GM12891 (cell line): ENCODE measurements around the gene PRM2.

ENCODE experiments used
- DNase-seq: peaks from one replicate; pipeline ENCODE4 v3.0.0; 2011; ENCODE audit warnings: low spot score; ENCODE audit not compliant: insufficient read length
- FAIRE-seq: peaks from 2 replicates; lab custom pipeline; 2011; peaks lifted over from hg19 to GRCh38; lab: Jason Lieb, UNC
- PAX5 ChIP-seq: IDR thresholded peaks from 2 replicates; pipeline ENCODE4 v1.6.1; 2011; ENCODE audit warnings: low read length, moderate library complexity, mild to moderate bottlenecking; ENCODE audit not compliant: insufficient read depth, severe bottlenecking
- POLR2A ChIP-seq: IDR thresholded peaks from 2 replicates; pipeline ENCODE4 v1.6.1; 2011; ENCODE audit warnings: low read depth, low read length, control low read depth
- POLR2AphosphoS5 ChIP-seq: IDR thresholded peaks from 2 replicates; pipeline ENCODE4 v1.6.1; 2011; ENCODE audit warnings: low read depth, low read length, control low read depth
- POU2F2 ChIP-seq: IDR thresholded peaks from 2 replicates; pipeline ENCODE4 v1.6.1; 2011; ENCODE audit warnings: low read depth, mild to moderate bottlenecking, control low read depth, low read length, moderate library complexity
- SPI1 ChIP-seq: IDR thresholded peaks from 2 replicates; pipeline ENCODE4 v1.6.1; 2011; ENCODE audit warnings: low read depth, low read length, control low read depth
- TAF1 ChIP-seq: IDR thresholded peaks from 2 replicates; pipeline ENCODE4 v1.6.1; 2011; ENCODE audit warnings: low read depth, low read length, control low read depth

PRM2 gene

DNA sequence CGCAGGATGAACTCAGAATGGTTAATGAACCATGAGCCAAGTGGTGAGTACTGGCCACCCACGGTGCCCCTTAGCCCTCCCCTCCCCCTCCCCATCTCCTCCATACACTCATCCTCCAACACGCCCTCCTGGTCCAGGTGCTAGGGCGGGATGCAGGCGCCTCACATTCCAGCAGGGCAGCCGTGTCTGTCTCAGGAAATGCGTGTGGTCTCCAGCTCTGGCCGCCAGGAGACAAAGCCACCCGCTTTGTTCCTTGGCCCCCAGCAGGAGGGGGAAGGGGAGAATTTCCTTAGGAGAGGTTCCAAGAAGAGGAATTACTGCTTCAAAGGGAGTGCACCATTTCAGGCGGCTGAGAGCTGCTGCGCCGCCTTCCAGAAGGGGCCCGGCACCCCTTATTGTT, 39.2 kb upstream of the PRM2 start:
- DNase-seq = no peak
- no peak for FAIRE-seq
- no peak for TF ChIP-seq POLR2A
- no peak for TF ChIP-seq SPI1
- TF ChIP-seq TAF1 = no peak
- no peak for TF ChIP-seq PAX5
- no peak for TF ChIP-seq POU2F2
- no peak for TF ChIP-seq POLR2AphosphoS5

DNA sequence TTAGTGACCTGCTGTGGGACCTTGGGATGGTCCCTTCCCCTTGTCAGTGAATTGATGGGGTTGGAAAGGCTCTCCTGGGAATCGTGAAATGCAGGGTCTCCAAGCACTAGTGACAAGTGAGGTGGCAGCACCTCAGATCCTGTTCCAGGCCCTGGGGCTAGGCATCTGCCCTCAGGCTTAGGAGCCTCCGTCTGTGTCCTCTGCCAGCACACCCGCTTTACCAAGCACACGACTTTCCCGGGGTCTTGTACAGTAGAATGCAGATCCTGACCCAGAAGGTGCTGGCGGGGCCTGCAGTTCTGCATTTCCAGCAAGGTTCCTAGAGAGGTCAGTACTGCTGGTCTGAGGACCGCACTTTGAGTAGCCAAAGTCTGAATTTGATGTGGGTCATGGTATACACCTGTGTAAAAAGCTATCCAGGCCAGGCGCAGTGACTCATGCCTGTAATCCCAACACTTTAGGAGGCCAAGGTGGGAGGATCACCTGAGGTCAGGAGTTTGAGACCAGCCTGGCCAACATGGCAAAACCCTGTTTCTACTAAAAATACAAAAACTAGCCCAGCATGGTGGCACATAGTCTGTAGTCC, 38.1 kb upstream of the PRM2 start:
- no peak for FAIRE-seq
- no peak for DNase-seq
- TF ChIP-seq SPI1 = no peak
- TF ChIP-seq POU2F2 = no peak
- no peak for TF ChIP-seq POLR2AphosphoS5
- no peak for TF ChIP-seq PAX5
- TF ChIP-seq POLR2A = no peak
- TF ChIP-seq TAF1 = no peak

DNA sequence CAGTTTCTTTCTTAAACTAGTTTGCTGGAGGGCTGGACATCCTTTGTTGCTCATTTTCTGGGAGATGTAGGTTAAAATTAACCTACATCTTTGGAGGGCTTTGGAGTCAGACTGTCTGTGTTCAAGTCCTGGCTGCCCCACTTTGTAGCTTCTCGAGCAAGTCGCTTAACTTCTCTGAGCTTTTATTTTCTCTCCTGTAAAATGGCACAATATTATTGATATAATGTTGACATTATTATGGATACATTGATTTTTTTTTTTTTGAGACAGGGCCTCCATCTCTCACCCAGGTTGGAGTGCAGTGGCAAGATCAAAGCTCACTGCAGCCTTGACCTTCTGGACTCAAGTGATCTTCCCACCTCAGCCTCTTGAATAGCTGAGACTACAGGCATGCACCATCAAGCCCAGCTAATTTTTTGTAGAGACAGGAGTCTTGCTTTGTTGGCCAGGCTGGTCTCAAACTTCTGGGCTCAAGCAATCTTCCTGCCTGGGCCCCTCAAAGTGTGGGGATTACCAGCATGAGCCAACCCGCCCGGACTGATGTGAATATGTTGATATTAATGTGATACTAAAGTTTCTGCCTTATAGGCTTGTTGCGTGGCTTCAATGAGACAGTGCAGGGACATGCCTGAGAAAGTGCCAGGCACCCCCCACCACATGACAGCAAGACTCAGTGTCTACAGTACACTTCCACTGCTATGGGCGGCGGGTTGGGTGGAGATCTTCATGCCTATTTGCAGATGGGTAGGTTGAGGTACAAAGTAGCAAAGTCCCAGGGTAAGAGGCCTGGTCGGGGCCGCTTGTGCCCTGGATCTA, 37.4 kb upstream of the PRM2 start:
- DNase-seq (no peak), FAIRE-seq (no peak)
- TF ChIP-seq POLR2AphosphoS5 (no peak), PAX5 (no peak), SPI1 (no peak), POLR2A (no peak), POU2F2 (no peak), TAF1 (no peak)

DNA sequence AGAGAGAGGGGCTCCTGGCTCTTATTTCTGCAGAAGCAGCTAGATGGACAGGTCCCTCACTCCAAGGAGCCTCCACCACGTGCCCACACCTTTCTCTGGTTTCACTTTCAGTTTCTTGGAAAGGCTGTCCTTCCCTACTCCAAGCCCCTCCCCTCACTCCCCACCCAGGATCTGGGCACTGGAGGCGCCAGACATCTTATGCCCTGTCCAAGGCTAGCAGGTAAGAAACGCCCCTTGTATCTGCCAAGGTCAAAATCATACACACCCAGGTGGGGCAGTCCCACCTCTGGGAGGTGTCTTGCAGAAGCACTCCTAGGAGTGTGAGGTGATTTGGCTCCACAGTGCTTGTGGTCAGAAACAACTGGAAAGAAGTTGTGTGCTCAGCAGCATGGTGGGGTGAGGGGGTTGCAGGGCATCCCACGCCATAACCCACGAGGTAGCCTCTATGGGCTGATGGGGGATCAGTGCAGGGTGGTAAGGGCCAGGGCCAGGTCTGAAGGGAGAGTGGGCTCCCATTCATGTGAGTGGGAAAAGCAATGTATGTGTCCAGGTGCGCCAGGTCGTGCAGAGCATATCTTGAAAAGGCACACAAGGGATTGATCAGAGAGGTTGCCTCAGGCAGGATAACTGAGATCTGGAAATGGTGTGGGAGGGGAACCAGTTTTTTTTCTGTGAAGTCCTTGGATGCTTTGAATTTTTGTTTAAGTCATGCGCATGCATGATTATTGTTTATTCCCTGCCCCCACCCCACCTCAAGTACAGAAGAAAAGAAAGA, 36.6 kb upstream of the PRM2 start:
- FAIRE-seq (no peak), DNase-seq (no peak)
- TF ChIP-seq POLR2A = no peak
- no peak for TF ChIP-seq POLR2AphosphoS5
- TF ChIP-seq POU2F2 = no peak
- TF ChIP-seq TAF1 = no peak
- no peak for TF ChIP-seq PAX5
- no peak for TF ChIP-seq SPI1

DNA sequence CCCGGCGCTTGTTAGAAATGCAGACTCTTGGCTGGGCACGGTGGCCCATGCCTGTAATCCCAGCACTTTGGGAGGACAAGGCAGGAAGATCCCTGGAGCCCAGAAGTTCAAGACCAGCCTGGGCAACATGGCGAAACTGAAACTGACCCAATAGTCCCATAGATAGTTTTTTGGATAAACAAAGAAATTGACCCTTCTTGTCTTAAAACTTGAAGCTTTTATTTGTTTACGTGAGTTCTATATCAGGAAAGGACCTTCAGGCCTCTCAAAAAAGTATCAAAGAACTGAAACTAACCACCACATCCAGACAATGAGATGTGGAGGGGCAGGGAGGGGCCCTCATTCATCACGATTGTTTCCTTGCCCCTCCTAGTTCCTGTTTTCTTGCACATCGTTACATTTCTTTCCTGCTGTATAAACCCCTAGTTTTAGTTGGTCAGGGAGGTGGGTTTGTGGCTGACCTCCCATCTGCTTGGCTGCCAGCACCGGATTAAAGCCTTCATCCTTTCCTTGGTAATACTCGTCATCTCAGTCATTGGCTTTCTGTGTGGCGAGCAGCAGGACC, 34.8 kb upstream of the PRM2 start:
- TF ChIP-seq POU2F2 = peak; percentile 18; the same call in 1 of the 2 replicates
- peak; percentile 90 for TF ChIP-seq SPI1
- TF ChIP-seq TAF1 = no peak
- FAIRE-seq (peak; percentile 73), DNase-seq (no peak)

DNA sequence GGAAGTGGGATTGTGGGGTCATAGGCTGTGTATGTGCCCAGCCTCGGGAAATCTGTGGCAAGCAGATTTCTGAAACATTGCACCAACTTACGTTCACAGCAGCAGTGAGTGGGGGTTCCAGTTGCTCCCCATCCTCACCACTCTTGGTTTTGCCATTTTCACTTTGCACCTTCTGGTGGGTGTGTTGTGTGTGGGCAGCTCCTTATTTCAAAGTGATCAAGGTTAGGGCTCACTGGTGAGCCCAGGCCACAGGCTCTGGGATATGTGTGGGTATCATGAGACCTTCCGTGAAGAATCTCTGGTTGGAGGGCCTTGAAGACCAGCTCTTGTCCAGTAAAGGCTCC, 34.3 kb upstream of the PRM2 start:
- no peak for TF ChIP-seq POLR2A
- TF ChIP-seq TAF1 = no peak
- TF ChIP-seq POLR2AphosphoS5 = no peak
- no peak for TF ChIP-seq PAX5
- TF ChIP-seq POU2F2 = no peak
- no peak for TF ChIP-seq SPI1
- DNase-seq (no peak), FAIRE-seq (no peak)

GRCh38 chr16:11309895-11310633, 33.8 kb upstream of the PRM2 start:
- FAIRE-seq (peak; percentile 61), DNase-seq (no peak)
- TF ChIP-seq POLR2A (no peak), SPI1 (peak; percentile 30; the same call in 1 of the 2 replicates)

GRCh38 chr16:11308493-11309283, 32.4 kb upstream of the PRM2 start:
- FAIRE-seq = peak; percentile 77
- TF ChIP-seq POLR2AphosphoS5 (peak; percentile 31; the same call in 1 of the 2 replicates), PAX5 (peak; percentile 78), SPI1 (no peak)
- DNase-seq = no peak
